Femur (tissue), 1 donor: ENCODE data around the gene OVCH1.

ENCODE experiments used
- DNase-seq: peaks from one replicate; pipeline ENCODE4 v3.0.0-alpha.2; 2017

Gene OVCH1, protein sequence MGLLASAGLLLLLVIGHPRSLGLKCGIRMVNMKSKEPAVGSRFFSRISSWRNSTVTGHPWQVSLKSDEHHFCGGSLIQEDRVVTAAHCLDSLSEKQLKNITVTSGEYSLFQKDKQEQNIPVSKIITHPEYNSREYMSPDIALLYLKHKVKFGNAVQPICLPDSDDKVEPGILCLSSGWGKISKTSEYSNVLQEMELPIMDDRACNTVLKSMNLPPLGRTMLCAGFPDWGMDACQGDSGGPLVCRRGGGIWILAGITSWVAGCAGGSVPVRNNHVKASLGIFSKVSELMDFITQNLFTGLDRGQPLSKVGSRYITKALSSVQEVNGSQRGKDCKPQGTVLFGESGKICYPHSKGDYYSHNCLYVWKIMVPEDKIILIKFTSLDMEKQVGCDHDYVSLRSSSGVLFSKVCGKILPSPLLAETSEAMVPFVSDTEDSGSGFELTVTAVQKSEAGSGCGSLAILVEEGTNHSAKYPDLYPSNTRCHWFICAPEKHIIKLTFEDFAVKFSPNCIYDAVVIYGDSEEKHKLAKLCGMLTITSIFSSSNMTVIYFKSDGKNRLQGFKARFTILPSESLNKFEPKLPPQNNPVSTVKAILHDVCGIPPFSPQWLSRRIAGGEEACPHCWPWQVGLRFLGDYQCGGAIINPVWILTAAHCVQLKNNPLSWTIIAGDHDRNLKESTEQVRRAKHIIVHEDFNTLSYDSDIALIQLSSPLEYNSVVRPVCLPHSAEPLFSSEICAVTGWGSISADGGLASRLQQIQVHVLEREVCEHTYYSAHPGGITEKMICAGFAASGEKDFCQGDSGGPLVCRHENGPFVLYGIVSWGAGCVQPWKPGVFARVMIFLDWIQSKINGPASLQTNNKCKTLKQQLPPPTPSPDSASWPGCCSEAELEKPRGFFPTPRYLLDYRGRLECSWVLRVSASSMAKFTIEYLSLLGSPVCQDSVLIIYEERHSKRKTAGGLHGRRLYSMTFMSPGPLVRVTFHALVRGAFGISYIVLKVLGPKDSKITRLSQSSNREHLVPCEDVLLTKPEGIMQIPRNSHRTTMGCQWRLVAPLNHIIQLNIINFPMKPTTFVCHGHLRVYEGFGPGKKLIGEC

DNA sequence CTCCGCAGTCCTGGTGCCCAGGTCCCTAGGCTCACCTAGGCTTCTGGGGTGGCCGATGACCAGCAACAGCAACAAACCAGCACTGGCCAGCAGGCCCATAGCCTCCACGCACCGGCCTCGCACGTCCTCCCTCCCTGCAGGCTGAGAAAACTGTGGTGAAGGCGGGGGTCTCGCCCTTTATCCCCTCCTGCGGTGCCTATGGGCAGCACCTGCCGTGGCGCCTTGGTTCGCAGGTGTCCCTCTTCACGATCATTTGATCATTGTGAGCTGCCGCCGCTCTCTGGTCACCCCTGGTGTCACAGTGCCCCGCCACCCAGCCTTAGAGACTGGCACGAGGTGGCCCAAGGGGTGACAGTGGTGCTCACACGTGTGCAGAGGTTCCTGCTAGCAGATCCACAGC is at the start of gene OVCH1:
Gene OVCH1 (minus strand): TSS at position 99 of the 400 bp plus-strand sequence. CDS start 0 bp downstream, at position 99.
- DNase-seq: no peak

DNA sequence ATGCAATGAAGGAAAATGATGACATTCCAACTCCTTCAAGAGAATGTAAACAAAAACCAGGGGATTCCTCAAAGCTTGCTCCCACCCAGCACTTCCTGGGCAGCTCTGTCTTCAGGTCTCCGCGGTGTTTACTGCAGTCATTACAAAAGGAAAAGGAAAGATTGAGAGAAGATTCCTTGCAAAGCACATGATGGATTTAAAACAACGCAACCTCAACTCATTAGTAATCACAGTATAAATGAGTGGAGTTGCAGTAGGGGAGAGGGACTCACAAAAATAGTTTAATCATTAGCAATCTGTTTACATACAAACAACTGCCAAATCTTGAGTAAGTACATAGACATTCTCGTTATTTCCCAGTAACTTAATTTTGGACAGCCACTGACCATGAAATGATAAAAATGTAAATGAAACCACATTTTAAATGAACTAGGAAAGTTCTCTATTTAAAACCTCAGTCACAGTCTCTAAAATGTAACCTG is 49.7 kb upstream of the OVCH1 start:
- no peak for DNase-seq

DNA sequence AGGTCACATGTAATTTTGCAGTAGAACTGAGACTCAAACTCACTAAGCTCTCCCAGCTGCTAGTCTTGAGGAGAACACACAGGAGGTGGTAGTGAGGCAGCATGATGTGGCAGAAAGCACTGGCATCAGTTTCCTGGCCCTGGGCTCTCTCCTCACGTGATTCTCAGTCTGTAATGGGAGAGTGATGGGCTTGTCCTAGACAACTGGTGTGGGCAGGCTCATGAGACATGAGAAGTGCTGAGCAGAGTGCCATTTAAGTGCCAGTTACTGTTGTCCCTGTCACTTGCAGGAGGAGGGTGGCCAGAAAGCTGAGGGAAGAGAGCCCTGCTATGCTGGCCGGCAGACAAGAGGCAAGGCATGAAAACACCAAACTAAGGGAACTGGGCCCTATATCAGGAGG is 48.5 kb upstream of the OVCH1 start:
- peak; percentile 37 for DNase-seq

DNA sequence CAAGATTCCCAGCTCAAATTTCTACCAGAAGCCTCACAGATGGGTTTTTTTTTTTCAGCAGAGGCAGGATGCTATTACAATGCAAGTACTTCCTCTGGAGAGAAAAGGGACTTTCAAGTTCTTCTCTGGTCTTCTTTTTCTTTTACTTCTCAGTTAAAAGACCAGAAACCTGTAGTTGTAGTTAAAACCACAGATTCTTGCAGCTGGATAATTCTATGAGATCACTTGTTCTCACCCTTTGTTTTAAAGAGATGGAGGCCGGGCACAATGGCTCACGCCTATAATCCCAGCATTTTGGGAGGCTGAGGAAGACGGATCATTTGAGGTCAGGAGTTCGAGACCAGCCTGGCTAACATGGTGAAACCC is 47.6 kb upstream of the OVCH1 start:
- no peak for DNase-seq

DNA sequence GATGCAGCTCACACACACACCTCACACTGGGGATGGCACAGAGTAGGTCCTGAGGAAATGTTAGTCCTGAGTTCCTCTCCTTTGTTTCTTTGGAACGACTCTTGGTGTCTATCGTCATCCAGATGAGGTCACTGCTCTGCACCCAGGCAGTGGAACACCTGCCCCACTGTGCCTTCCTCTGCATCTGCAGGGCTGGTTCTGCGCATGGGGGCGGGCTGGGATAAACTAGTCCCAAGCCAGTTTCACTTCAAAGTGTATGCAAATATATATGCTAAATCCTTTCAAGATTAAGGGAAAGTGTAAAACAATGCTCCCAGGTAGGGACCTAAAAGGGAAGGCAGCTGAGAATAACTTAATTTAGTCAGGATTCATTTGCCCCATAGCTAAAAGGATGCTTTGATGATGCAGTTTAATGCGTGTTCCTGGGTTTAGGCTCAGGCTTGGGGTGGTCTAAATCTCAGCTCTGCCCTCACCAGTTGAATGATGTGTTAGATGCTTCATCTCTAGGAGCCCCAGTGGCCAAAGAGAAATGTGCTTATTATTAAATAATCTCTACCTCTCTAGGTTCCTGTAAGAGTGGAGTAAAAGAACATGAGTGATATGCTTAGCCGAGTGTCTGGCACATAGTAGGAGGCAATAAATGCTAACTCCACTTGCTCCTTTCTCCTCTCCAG is 47.1 kb upstream of the OVCH1 start:
- DNase-seq: no peak

DNA sequence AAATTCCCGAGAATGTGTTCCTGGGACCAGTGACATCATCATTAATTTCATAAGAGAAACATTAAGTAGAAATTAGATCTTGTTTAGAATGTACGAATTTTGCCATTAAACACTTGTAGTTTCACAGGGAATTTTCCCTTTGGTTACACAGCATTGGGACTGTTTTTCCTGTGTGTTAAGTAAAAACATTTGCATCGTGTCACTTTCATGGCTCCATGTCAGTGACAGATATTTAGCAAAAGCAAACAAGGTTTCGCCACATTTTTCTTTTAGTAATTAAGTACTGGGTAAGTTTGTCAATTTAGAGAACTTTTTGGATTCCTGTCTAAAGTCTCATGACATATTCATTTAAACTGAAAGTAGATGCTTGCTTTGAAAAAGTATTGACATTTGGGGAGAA is 45.5 kb upstream of the OVCH1 start:
- no peak for DNase-seq

DNA sequence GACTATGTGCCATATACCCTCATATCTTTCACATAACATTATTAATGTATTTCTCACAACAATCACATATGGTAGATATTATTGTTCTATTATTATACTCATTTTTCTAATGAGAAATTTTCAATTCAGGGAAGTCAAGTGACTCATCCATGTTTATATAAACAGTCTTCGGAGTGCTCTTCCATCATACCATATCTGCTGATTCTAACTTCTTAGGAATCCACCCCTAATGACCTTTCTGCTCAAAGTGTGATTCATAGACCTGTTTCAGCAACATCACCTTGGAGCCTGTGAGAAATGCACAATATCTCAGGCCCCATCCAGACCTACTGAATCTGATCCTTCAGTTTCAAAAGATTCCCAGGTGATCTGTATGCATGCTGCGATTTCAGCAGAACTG is 39.8 kb upstream of the OVCH1 start:
- no peak for DNase-seq

DNA sequence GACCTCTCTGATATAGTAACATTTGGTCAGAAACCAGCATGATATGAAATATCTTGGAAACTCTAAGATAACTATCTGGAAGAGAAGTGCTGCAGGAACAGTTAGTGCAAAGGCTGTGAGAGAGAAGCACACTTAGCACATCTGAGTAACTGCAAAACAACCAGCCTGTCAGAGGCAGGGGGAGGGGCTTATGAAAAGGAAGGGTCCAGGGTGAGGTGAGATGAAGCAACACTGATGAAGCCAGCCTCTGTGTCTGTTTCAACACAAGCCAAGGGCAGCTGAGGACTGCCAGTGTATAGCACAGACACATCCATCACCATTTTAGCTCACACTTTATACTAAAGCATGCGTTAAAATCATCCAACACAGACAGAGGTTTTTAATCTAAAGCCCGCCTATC is 37.4 kb upstream of the OVCH1 start:
- DNase-seq: no peak

DNA sequence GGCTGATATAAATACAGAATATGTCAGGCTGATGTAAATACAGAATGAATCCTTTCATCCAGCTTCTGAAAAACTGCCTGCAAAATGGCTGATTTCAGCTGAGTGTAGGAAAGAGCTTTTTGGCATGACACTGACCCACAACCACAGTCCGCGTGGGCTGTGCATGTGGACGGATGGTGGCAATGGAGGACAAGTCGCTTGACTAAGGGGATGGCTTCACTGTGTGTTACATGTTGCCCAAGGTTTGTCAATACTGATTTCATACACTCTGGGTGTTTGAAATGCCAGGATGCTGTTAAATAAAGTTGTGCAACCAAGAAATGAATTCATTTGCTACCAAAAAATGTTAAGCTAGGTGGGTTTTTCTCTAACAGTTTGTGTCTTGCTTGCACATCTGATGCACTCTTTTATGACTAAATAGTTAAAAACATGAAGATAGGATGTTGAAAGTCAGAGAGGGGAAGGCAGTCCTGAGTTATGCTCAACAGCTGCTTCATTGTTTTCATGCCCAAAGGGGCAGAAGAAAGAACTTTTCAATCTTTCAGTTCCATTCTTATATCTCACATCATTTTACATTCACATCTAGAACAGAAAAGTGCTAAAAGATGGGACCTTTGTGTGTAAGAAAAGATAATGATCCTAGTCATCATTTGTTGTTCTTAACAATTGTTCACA is 36.5 kb upstream of the OVCH1 start:
- no peak for DNase-seq

DNA sequence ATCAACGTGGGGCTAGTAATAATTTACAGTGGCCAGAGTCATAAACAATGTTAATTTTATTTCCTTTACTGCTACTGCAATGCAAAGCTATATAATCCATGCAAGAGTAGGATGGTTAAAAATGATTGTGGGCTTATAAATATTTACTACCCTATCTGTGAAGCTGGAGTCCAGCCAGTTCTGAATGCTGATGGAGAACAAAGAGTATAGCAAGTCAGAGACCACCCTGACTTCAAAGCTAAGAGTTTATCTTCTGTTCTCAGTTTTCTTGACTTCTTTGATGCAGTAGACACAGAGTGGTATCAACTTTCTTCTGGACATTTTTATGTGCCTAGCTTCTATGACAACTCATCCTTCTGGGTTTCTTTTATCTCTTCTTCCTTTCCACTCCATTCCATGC is 34.0 kb upstream of the OVCH1 start:
- DNase-seq: no peak

DNA sequence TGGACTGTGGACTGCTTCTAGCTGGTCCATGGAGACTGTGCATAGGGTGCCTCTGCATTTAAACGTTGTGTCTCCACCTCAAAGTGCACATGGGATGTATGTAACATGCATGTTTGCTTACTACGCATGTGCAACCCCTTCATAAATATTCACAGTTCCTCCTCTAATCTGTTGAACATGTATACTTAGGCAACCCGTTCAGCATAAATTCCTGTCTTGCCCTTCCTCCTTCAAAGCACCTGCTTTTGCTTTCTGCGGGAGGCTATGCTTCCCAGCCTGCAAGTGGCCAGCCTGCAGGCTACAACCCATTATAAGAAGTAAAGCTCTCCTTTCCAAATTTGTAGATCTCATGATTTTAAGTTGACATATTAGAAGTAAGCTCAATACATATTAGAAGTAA is 33.0 kb upstream of the OVCH1 start:
- no peak for DNase-seq

DNA sequence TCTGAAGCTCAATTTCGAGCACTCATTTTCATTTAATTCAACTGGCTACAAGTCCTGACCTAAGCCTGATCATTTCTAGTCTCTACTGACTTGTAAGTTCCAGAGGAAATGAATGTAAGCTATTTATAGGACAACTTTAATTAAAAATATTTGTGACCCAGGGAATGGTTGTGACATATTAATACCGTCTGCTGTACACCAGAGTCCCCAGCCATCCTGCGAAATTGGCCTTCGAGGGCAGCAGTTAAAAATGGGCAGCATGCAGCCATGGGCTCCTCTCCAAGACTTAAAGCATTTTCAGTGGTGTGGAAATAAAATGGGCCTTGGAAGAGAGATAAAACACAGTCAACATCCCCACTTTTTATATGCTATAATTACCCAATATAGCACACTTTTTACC is 30.7 kb upstream of the OVCH1 start:
- DNase-seq: no peak

DNA sequence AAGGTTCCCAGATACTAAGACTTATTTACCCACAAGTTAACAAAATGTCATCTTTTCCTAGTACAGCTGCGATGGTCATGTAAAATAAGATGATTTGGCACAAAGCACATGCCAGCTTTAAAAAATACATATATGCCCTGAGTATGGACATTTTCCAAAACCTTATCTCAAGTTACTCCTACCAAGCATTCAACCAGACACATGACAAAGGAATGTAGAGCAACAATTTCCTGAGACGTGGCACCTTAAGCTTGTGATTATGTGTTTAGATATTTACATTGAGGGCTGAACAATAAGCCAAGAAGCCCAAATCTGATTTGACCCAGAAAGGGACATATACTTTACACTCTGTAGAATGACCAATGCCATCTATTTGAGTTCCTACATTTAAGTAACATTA is 24.5 kb upstream of the OVCH1 start:
- DNase-seq: no peak

DNA sequence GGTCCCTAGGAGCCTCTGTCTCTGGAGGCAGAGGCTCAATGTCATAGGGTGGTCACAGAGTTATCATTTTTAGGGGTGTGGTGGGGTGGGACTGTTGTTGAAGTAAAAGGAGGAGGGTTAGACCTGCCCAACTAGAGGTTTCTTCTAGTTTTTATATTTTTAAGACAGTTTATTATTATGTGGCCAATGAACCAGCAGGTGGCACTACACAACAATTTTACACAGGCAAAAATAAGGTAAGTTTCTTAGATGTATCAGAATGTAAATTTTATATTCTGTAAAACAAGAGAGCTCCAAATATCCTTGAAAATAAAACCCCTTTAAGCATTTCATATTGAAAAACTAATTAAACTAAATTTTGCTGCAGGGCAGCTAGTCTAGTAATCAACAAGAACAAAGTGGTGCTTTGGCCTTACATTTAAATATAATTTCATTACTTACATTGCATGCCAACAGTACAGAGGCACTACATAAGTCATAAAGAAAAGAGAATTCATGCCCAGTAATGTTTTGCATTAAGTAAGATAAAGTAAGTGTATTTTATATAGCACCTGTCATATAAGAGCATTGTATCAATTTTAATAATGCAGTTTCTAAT is 22.2 kb upstream of the OVCH1 start:
- DNase-seq: peak; percentile 34

DNA sequence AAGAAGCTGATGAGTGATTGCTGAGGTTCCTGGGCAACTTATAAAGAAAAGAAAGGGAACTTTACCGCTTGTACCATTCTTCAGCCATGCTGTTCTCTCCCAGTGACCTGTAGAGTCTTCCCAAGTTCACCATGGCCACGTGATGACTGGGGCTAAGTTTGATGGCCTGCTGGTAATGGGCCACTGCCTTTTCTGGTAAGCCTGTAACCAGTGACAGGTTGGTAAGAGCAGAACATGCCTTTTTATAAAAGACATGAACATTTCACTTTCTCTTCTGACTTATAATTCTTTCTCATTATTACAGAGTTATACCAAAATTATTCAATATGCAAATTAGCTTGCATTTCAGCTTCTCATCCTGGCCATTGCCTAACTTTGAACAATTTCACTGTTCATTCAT is 20.9 kb upstream of the OVCH1 start:
- no peak for DNase-seq

DNA sequence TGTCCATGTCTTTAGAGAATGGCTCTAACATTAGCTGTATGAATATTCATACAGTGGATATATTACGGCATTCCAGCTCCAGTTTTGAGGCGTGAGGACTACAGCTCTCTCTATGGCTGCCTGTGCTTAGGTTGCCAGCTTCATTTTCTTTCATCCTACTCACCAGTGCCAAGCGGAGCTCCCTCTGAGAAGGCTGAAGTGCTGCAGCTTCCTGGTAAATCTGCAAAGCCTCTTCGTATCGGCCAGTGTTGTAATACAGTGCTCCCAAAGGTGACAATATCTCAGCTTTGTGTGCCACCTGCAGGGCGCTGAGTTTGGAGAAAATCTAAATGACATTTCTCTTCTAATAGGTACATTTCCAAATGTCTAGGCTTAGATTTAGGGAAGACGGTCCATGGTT is 19.8 kb upstream of the OVCH1 start:
- DNase-seq: no peak

DNA sequence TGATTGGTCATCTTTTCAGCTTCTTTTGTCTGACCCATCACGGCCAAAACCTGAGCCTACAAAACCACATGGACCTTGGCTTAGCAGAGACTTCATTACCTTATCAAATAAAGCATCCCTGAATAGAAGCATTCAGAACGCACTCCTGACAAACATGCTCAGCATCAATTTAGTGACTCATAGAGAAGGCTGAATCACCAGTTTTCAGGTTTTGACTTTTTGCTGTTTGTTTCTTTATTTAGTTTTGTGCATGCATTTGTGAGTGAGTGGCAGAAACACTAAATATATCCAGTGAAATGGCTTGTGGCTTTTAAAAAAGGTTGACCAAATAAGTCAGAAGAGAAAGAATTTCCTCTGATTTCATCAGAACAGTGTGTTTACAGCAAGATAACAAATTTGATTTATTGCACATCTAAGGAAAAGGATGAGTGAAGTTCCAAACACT is 19.0 kb upstream of the OVCH1 start:
- DNase-seq: no peak

DNA sequence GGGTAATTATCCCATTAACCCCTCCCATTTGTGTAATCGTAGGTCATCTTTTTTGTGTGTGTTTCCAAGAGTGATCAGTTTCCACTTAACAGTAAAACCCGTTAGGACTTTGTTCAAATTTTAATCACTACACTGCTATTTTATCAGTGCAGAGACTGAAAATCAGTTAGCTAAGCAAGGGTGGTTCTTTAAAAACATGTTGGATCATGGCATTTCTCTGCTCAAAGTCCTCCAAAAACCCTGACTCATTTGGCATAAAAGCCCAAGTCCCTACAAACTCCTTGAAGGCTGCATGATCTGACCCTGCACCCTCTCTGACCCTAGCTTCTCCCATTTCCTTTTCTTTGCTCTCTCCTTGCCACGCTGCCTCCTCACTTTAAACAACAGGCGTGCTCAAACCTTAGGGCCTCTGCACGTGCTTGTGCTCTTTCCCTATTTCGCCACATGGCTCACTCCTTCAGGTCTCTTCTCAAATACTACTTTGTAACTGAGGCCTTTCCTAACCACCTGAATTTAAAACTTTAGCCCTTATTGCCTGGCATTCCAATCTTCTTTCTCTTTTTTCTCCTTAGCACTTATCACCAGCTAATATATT is 13.2 kb upstream of the OVCH1 start:
- DNase-seq: no peak

DNA sequence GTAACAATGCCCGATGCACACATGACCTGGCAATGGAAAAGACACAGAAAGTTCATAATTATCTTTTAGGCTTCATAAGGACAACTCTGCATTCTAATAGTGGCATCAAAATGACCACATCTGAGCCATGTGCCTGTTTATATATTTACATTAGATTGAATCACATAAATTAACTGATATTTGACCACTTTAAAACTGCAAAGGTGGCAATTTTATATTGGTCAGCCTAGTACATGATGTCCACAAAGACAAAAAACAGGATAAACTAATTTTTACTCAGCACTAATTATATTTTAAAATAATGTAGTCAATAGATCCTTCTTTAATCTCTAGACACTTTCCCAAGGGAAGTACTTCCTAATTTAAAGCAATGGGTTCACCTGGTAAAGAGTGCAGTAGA is 12.0 kb upstream of the OVCH1 start:
- DNase-seq: no peak

DNA sequence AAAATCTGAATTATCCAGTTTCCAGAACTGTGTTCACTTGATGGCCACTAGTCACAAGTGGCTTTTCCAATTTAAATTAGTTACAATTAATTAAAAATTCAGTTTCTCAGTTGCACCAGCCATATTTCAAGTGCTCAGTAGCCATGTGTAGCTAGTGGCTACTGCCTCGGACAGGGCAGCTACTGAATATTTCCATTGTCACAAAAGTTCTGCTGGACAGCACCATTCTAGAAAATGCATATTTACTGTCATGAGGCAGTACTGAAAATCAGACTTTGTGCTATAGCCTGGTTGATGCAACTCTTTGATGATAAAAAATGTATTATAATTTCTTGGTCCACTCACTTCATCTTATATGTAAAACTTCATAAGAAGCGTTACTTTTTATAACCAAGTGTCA is 11.5 kb upstream of the OVCH1 start:
- DNase-seq: no peak

DNA sequence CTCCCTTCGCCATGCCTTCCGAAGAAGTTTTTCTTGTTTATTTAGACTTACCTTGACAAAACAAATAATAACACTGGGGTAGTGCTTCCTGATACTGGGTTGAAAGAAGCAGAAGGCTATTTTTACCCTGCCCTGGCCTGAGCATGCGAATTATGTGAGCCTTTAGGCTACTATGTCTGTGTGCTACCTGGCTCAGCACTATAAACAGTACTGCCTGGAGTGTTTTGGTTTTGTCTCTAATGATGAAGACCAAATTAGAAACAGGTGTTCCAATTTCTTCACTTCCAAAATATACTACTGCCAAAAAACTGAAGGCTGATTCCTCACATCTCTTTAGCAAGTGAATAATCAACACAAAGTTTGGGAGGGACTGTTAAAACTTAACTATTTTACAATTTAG is 7.6 kb upstream of the OVCH1 start:
- DNase-seq: no peak

DNA sequence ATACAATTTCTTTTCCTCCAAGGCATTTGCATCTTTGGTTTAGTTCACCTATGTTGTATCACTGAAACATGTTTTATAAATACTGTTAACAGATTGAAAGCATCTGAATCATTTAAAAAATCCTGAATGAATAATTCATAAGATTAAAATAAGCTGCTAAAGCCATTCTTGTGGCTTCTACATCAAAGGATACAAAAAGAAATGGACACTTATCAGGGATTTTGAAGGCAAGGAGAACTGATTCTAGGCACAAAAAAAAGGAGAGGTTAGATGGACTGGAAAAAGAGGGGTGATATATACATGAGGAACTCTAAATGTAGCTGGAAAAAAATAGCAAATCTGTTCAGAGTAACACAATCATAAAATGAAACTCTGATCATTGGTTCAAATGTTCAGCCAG is 5.8 kb upstream of the OVCH1 start:
- DNase-seq: no peak
